D341Med (cell line): Measurements from ENCODE around the gene TMEM176A.
"Not testable (repeated sequence)": the region's sequence is repeated elsewhere in the genome, so short reads cannot be mapped to it uniquely, and the experiment has no call there.

Source experiments
- DNase-seq: peaks from one replicate; pipeline ENCODE4 v3.0.0; 2012; ENCODE audit warnings: low spot score

Gene TMEM176A

GRCh38 chr7:150800581-150801241 lies at the start of gene TMEM176A:
Gene TMEM176A (plus strand): TSS chr7:150800769. CDS start chr7:150801551, 782 bp downstream.
- DNase-seq: no peak

GRCh38 chr7:150751702-150752101 lies 48.9 kb upstream of the TMEM176A start:
- DNase-seq: no peak

GRCh38 chr7:150753239-150753638 lies 47.3 kb upstream of the TMEM176A start:
- no peak for DNase-seq

- no peak for DNase-seq
Measured at GRCh38 chr7:150753826-150754603, 46.6 kb upstream of the TMEM176A start.

DNA sequence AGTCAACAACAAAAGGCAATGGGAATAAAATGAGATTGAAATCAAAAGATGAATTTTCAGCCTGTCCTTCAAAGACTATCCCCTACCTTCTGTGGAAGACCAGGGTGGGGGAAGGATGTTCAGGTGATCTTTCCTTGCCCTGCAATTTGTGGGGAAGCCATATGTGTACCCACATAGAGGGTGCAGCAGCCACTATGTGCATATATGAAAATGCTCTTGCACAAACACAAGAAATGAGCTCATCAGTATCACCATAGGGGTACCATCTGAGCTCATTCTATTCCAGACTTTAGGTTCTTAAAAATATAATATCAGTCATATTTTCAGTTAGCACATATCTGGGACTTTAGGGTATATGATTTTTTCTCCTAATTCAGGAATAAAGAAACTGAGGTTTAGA lies 45.6 kb upstream of the TMEM176A start:
- no peak for DNase-seq

DNA sequence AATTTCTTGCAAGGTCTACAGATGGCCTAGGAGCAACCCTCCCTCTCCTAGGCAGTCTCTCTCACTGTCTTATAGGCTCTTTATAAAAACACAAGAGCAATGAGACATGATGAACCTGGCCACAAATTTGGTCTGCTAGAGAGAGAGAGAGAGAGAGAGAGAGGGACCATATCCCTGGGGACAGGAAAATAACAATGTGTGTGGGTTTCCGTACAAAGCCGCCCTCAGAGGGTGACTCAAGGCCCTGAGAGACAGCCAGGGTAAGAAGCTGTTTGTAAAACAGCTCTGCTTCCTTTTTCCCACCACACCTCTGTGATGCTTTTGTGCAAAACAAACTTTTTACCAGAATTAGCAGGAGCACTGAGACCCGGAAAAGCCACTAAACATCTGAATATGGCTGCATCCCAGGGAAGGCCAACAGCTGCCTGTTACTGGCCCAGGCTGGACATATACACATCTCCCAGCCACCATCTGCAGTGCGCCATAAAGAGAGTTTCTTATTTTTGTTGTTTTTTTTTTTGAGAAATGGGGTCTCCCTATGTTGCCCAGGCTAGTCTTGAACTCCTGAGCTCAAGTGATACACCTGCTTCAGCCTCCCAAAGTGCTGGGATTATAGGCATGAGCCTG lies 45.0 kb upstream of the TMEM176A start:
- no peak for DNase-seq

- no peak for DNase-seq
Measured at GRCh38 chr7:150756166-150756565, 44.4 kb upstream of the TMEM176A start.

DNA sequence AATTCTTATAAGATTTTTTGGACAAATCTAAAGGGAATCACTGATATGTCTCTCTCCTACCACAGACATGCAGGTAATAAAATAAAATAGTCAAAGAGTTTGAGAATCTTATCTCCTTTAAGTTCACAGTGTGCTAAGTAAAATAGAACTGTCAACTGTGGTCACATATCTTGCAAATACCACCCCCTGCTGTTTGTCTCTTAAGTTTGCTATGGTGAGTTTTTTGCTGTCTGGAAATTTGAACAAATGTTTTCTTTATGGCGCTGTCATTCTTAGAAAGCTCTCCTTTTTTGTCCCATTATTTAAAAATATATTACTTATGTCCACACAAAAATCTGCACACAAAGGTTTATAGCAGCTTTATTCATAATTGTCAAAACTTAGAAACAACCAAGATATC lies 43.7 kb upstream of the TMEM176A start:
- DNase-seq: no peak

DNA sequence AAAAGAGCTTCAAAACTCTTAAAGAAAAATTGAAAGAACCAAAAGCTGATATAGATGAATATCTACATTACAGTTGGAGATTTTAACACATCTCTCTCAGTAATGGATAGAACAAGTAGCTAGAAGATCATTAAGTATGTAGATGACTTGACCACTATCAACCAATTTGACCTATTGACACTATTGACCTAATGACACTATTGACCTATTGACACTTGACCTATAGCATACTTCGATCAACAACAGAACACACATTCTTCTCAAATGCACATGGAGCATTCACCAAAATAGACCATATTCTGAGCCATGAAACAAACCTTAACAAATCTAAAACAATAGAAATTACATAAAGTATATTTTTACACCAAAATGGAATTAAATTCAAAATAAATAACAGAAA lies 41.1 kb upstream of the TMEM176A start:
- no peak for DNase-seq

DNA sequence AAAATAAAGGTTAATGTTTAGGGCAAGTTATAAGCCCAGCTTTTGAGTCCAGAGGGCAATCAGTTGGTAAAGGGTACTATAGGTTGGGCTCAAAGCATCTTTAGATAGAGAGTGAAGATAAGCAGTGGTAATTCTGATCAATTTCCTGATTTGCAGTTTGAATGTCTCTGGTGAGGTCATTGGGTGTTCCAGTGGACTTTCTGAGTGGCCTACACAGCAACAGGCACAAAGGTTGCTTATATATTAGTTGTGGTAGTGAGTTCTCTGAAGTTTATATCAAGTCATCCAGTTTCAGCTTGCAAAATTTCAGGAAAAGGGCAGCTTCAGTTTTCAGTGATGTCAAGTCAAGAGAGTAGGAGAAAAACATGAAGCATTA lies 34.2 kb upstream of the TMEM176A start:
- no peak for DNase-seq

- no peak for DNase-seq
Measured at GRCh38 chr7:150769768-150770167, 30.8 kb upstream of the TMEM176A start.

DNA sequence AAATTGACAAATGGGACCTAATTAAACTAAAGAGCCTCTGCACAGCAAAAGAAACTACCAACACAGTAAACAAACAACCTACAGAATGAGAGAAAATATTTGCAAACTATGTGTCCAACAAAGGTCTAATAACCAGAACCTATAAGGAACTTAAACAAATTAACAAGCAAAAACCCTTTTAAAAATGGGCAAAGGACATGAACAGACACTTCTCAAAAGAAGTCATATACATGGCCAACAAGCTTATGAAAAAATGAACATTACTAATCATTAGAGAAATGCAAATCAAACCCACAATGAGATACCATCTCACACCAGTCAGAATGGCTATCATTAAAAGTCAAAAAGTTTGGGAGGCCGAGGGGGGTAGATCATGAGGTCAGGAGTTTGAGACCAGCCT lies 26.4 kb upstream of the TMEM176A start:
- not testable (repeated sequence) for DNase-seq

- DNase-seq: no peak
Measured at GRCh38 chr7:150778014-150778737, 22.4 kb upstream of the TMEM176A start.

GRCh38 chr7:150778738-150779301 lies 21.7 kb upstream of the TMEM176A start:
- peak; percentile 78 for DNase-seq

GRCh38 chr7:150780292-150780691 lies 20.3 kb upstream of the TMEM176A start:
- DNase-seq: no peak

GRCh38 chr7:150781103-150781502 lies 19.5 kb upstream of the TMEM176A start:
- DNase-seq: no peak

- DNase-seq: no peak
Measured at GRCh38 chr7:150781961-150782360, 18.6 kb upstream of the TMEM176A start.

DNA sequence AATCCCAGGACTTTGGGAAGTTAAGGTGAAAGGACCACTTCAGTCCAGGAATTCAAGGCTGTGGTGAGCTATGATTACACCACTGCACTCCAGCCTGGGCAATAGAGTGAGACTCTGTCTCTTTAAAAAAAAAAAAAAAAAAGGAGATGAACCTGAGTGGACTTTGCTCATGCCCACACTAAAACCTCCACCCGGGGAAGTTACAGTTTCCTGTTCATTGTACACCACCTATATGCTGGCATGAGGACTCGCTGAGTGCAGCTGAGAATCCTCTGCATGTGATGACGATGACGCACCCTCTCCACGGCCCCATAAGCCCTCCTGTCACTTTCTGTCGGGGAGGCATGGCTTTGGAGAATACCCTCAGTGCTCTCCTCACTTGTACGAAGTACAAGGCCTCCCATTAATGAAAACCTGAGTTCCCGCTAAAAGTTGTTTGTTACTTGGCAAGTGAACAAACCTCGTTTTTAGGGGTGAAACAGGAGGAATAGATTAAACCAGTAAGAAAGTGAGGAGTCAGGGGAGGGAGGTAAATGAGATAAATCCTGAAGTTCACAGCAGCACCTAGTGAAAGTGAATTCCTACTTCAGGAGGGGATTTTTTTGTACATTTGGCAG lies 16.3 kb upstream of the TMEM176A start:
- DNase-seq: no peak

GRCh38 chr7:150784954-150785353 lies 15.6 kb upstream of the TMEM176A start:
- DNase-seq: no peak

DNA sequence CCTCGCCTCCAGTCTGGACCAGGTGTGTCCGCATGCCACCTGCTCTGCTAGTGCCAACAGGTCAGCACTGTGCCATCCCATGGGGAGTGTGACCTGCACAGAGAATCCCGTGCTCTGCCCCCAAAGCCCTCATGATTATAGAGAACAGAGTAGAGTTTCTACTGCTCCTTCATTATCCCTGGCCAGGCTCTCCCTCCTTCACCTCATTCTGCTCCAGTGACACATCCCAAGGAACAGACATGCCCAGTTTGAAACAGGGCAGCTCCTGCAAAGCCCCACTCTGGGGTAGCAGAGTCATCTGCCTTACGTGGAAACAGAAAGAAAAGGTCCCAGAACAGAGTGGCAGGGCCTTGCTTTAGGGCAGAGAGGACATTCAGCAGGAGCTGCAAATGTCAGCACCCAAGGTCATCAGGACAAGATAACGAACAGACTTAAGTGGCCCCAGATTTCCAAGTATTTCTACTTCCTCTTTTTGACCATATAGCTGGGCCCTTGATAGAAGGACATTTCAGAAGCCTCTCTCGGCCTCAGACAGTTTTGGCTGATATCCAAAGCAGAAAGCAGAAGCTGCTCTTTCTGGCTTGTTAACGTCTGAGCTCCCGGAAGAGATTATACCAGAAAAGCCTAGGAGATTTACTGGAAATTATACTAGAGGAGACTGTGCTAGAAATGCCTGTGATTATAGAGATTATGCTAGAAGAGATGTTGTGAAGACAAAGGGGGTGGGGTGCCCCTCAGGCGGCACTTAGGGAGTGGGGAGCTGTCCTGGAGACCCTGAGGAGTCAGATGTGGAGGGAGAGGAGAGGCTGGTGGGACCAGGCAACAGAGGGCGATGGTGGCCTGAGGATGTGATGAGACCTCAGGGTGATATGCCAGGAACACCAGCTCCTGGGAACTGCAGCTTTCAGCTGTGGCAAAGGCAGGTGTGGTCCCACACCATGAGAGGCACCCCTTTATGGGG lies 13.0 kb upstream of the TMEM176A start:
- DNase-seq: peak; percentile 58
